GM13976 (cell line): ENCODE measurements around the gene OR13C3.
"Not testable (repeated sequence)": the region's sequence is repeated elsewhere in the genome, so short reads cannot be mapped to it uniquely, and the experiment has no call there.

Experiments used
- DNase-seq: peaks from one replicate; pipeline ENCODE4 v3.0.0; 2012; ENCODE audit warnings: low spot score
- CTCF ChIP-seq: IDR thresholded peaks from 2 replicates; pipeline ENCODE4 v1.5.1; 2012; ENCODE audit warnings: borderline replicate concordance, mild to moderate bottlenecking; ENCODE audit not compliant: insufficient read depth; ENCODE audit errors: extremely low read depth, missing control alignments, control extremely low read depth
- in situ Hi-C: fragments of 300-500 bp; cut with MboI; formaldehyde crosslinking; loops from one replicate; pipeline ENCODE4 v1.12.0; 2022; ENCODE audit warnings: low sequenced_read_pairs, mixed read lengths, inconsistent platforms; ENCODE audit not compliant: unreplicated experiment

Gene OR13C3

GRCh38 chr9:104556830-104557634 lies 20.4 kb upstream of the OR13C3 start:
- in situ Hi-C loops = no loop called here

GRCh38 chr9:104555521-104555920 lies 18.9 kb upstream of the OR13C3 start:
- in situ Hi-C loops = no loop called here
- TF ChIP-seq CTCF = no peak

More at GRCh38 chr9:104556830-104557634, 20.4 kb upstream of the OR13C3 start:
- no peak for DNase-seq
- TF ChIP-seq CTCF = no peak

GRCh38 chr9:104553261-104553660 lies 16.6 kb upstream of the OR13C3 start:
- no peak for DNase-seq
- no peak for TF ChIP-seq CTCF
- in situ Hi-C loops = no loop called here

More at GRCh38 chr9:104555521-104555920, 18.9 kb upstream of the OR13C3 start:
- DNase-seq = no peak

- TF ChIP-seq CTCF = no peak
- in situ Hi-C loops = no loop called here
- no peak for DNase-seq
These were observed 8.0 kb upstream of the OR13C3 start for GRCh38 chr9:104544644-104545043.

GRCh38 chr9:104539275-104539674 lies 2.6 kb upstream of the OR13C3 start:
- in situ Hi-C loops = no loop called here
- no peak for DNase-seq
- no peak for TF ChIP-seq CTCF

- no peak for TF ChIP-seq CTCF
- in situ Hi-C loops = no loop called here
- no peak for DNase-seq
These were observed 9.5 kb downstream of the OR13C3 start, which contains the start of gene OR13C4 for GRCh38 chr9:104527109-104527508. TSS of gene OR13C4 (minus strand) at chr9:104527209. CDS start at chr9:104527209, 0 bp downstream.

GRCh38 chr9:104520241-104520640 lies 16.4 kb downstream of the OR13C3 start:
- in situ Hi-C loops, DNase-seq: not testable (repeated sequence)
